Activated CD4-positive, alpha-beta T cell treated with anti-CD3 and anti-CD28 coated beads for 1 hour (primary cell): ENCODE measurements around the gene P4HB.

ENCODE experiments used
- DNase-seq: peaks from one replicate; pipeline ENCODE4 v3.0.0-alpha.2; 2020

P4HB gene

GRCh38 chr17:81807839-81808238 lies 52.5 kb downstream of the P4HB start:
- DNase-seq, result no peak

- DNase-seq, result no peak
Measured at GRCh38 chr17:81807210-81807719, 53.1 kb downstream of the P4HB start.

- no peak for DNase-seq
Measured at GRCh38 chr17:81806461-81807209, 53.7 kb downstream of the P4HB start.

GRCh38 chr17:81805707-81806460 lies 54.5 kb downstream of the P4HB start:
- DNase-seq, result no peak

- no peak for DNase-seq
Measured at GRCh38 chr17:81804559-81805399, 55.6 kb downstream of the P4HB start.

- DNase-seq, result no peak
Measured at GRCh38 chr17:81803728-81804558, 56.4 kb downstream of the P4HB start, which contains the start of gene GCGR. Gene GCGR, plus strand, starts transcription at chr17:81804150. Its CDS starts 4,869 bp downstream, at chr17:81809019.

GRCh38 chr17:81802856-81803643 lies 57.3 kb downstream of the P4HB start:
- DNase-seq, result no peak

GRCh38 chr17:81802048-81802758 lies 58.1 kb downstream of the P4HB start:
- DNase-seq, result no peak

GRCh38 chr17:81801327-81801726 lies 59.0 kb downstream of the P4HB start:
- no peak for DNase-seq

- DNase-seq, result no peak
Measured at GRCh38 chr17:81794509-81794908, 65.8 kb downstream of the P4HB start.

GRCh38 chr17:81794074-81794476 lies 66.3 kb downstream of the P4HB start:
- no peak for DNase-seq
